HepG2 (cell line): ENCODE results near the gene EXOSC7. TPM values are rescaled to one million over a fixed set of nuclear protein-coding genes. Genes with fewer than 3 reads are reported as not detected.

Experiments
- ATAC-seq: fragments of 200-7000 bp; cut with Tn5 transposase; 3 replicates; pipeline ENCODE4 v1.9.1; 2020; ENCODE audit warnings: mild to moderate bottlenecking, moderate library complexity
- BruUV-seq: library from RNA; stranded (reverse); fragments of 400-500 nt; replicated peaks from 2 replicates; lab custom pipeline; 2021; lab: Mats Ljungman, UMichigan
- CTCF ChIA-PET: fragments of 300-600 bp; formaldehyde crosslinking; extraction: SDS; loops from one replicate; lab custom pipeline; 2021; ENCODE audit warnings: low total read pairs, inconsistent platforms, low intra/inter-chr PET ratio; lab: Yijun Ruan, JAX
- POLR2A ChIA-PET: fragments of 350-600 bp; sonication (Branson Sonifier 250); formaldehyde crosslinking; loops from one replicate; lab custom pipeline; 2020; ENCODE audit warnings: antibody characterized with exemption, inconsistent platforms; lab: Yijun Ruan, JAX
- DNase-seq: peaks from one replicate; pipeline ENCODE4 v3.0.0-alpha.2; 2015; ENCODE audit warnings: low spot score
- FAIRE-seq: peaks from 3 replicates; lab custom pipeline; 2011; peaks lifted over from hg19 to GRCh38; lab: Jason Lieb, UNC
- H2AFZ ChIP-seq: one replicate; pipeline ENCODE4 v1.6.1; 2011; ENCODE audit warnings: low read length, inconsistent platforms
- H3K27ac ChIP-seq: fragments of 300-600 bp; 3 replicates; pipeline ENCODE4 v1.8.0; 2011; ENCODE audit warnings: mixed run types, mild to moderate bottlenecking, mixed read lengths, low read length, inconsistent platforms; ENCODE audit not compliant: insufficient read depth; ENCODE audit errors: extremely low read length
- H3K27me3 ChIP-seq, 2 experiments: fragments of 200-600 bp in 1 of 2; 2 replicates in 1 of 2; 3 replicates in 1 of 2; pipeline versions ENCODE4 v1.6.0 to v1.8.0; 2011; ENCODE audit warnings: low read length in 2 of 2, mild to moderate bottlenecking in 2 of 2, moderate library complexity in 2 of 2, inconsistent platforms in 1 of 2; ENCODE audit not compliant: insufficient read depth in 2 of 2, control insufficient read depth in 1 of 2
- H3K36me3 ChIP-seq, 2 experiments: fragments of 200-600 bp in 1 of 2; replicated peaks in 1 of 2; 2 replicates in 1 of 2; 3 replicates in 1 of 2; pipeline versions ENCODE4 v1.5.1 to v1.8.0; 2011; ENCODE audit warnings: low read length in 2 of 2, inconsistent platforms in 1 of 2; ENCODE audit not compliant: insufficient read depth in 2 of 2, control insufficient read depth in 1 of 2
- H3K4me1 ChIP-seq: 2 replicates; pipeline ENCODE4 v1.5.1; 2012; ENCODE audit warnings: low read length, inconsistent platforms; ENCODE audit not compliant: insufficient read depth
- H3K4me2 ChIP-seq: 2 replicates; pipeline ENCODE4 v1.6.0; 2011; ENCODE audit warnings: low read depth, low read length, inconsistent platforms
- H3K4me3 ChIP-seq, 3 experiments: fragments of 200-600 bp in 1 of 3; sonication (generic), shearing (Covaris generic) in 1 of 3; replicated peaks in 1 of 3; 2 replicates each; pipeline ENCODE4 v1.5.1; 2011 to 2016; ENCODE audit warnings: low read length in 3 of 3, inconsistent platforms in 2 of 3, low read depth in 2 of 3, mild to moderate bottlenecking in 2 of 3, control low read depth in 1 of 3, mixed read lengths in 1 of 3; ENCODE audit not compliant: insufficient read depth in 1 of 3
- H3K79me2 ChIP-seq: one replicate; pipeline ENCODE4 v1.6.1; 2011; ENCODE audit warnings: low read length, inconsistent platforms; ENCODE audit not compliant: insufficient read depth
- H3K9ac ChIP-seq: 2 replicates; pipeline ENCODE4 v1.6.0; 2011; ENCODE audit warnings: mild to moderate bottlenecking, low read depth, low read length, inconsistent platforms; ENCODE audit not compliant: insufficient read depth
- H3K9me3 ChIP-seq: 2 replicates; pipeline ENCODE4 v1.5.1; 2012; ENCODE audit warnings: mild to moderate bottlenecking, low read length
- H4K20me1 ChIP-seq: 2 replicates; pipeline ENCODE4 v1.6.0; 2011; ENCODE audit warnings: inconsistent platforms, mild to moderate bottlenecking, low read length, moderate library complexity; ENCODE audit not compliant: insufficient read depth
- HNRNPLL ChIP-seq: fragments of 200-400 bp; formaldehyde crosslinking; IDR thresholded peaks from 2 replicates; pipeline ENCODE4 v1.6.1; 2017; ENCODE audit warnings: mild to moderate bottlenecking, low read depth, low read length; ENCODE audit not compliant: poor library complexity, severe bottlenecking
- KDM3A ChIP-seq: IDR thresholded peaks from 2 replicates; pipeline ENCODE4 v1.6.1; 2018; ENCODE audit warnings: low read depth, missing compliant biosample characterization
- PHF5A ChIP-seq: IDR thresholded peaks from one replicate; pipeline ENCODE4 v1.6.1; 2018; ENCODE audit warnings: low read depth, missing genetic modification reagents; ENCODE audit not compliant: unreplicated experiment
- TBP ChIP-seq: sonication (generic); formaldehyde crosslinking; IDR thresholded peaks from 2 replicates; pipeline ENCODE4 v1.5.0; 2020; ENCODE audit warnings: missing genetic modification reagents
- ZBTB7B ChIP-seq: sonication (generic); formaldehyde crosslinking; IDR thresholded peaks from 2 replicates; pipeline ENCODE4 v1.4.0; 2020; ENCODE audit warnings: missing genetic modification reagents
- ZNF180 ChIP-seq: sonication (generic); formaldehyde crosslinking; IDR thresholded peaks from 2 replicates; pipeline ENCODE4 v1.4.0; 2020; ENCODE audit warnings: low read depth, missing genetic modification reagents, borderline replicate concordance
- ZNF44 ChIP-seq: sonication (generic); formaldehyde crosslinking; IDR thresholded peaks from 2 replicates; pipeline ENCODE4 v1.5.1; 2020; ENCODE audit warnings: mild to moderate bottlenecking, missing genetic modification reagents
- ZNF546 ChIP-seq: sonication (generic); formaldehyde crosslinking; conservative IDR thresholded peaks from 2 replicates; pipeline ENCODE4 v1.8.1; 2023; ENCODE audit warnings: mild to moderate bottlenecking, missing genetic modification reagents
- WGBS: methylation state at CpG from one replicate; pipeline ENCODE4 v1.1.6; 2017; ENCODE audit warnings: low lambda C conversion rate; 5-methylcytosine and 5-hydroxymethylcytosine counted together
- in situ Hi-C: cut with HindIII; loops from 2 replicates; pipeline ENCODE4 v1.10.0; 2017; ENCODE audit warnings: low pct_unique_long_range_greater_than_20kb; ENCODE audit not compliant: extremely low pct_ligation_motif_present
- intact Hi-C: fragments of 100-400 bp; cut with micrococcal nuclease; formaldehyde crosslinking; loops from one replicate; pipeline ENCODE4 v1.10.0; 2022; ENCODE audit not compliant: unreplicated experiment
- polyA plus RNA-seq, 8 experiments: library from polyadenylated mRNA; depleted of rRNA in 3 of 8; stranded (reverse) in 7 of 8; unstranded in 1 of 8; fragments of >200 nt; fragmentation: Illumina TruSeq in 4 of 8; extraction: Trizol in 4 of 8; gene quantifications; 2 replicates each; pipeline versions ENCODE4 v1.2.1 to v1.2.3, GENCODE V29; 2011 to 2016; ENCODE audit warnings: low read depth in 4 of 8, missing spikeins in 1 of 8, mixed read lengths in 1 of 8; ENCODE audit not compliant: insufficient read depth in 1 of 8
- total RNA-seq, 5 experiments: library from RNA; depleted of rRNA; stranded (reverse); fragments of >200 nt; fragmentation: Illumina TruSeq; extraction: Trizol; gene quantifications; 2 replicates each; pipeline ENCODE4 v1.2.3, GENCODE V29; 2016; ENCODE audit warnings: low read depth in 1 of 5
- TF ChIP-seq, protein P1 (sequence below), 2 experiments: sonication (generic) in 1 of 2; formaldehyde crosslinking in 1 of 2; IDR thresholded peaks; 2 replicates each; pipeline versions ENCODE4 v1.5.1 to v1.6.1; 2011 to 2020; ENCODE audit warnings: borderline replicate concordance in 1 of 2, low read depth in 1 of 2, low read length in 1 of 2, mild to moderate bottlenecking in 1 of 2, missing genetic modification reagents in 1 of 2, moderate library complexity in 1 of 2
- TF ChIP-seq, protein P2 (sequence below), 2 experiments: sonication (generic) in 1 of 2; formaldehyde crosslinking in 1 of 2; IDR thresholded peaks; 2 replicates each; pipeline versions ENCODE4 v1.4.0 to v1.6.1; 2016 to 2020; ENCODE audit warnings: borderline replicate concordance in 1 of 2, low read depth in 1 of 2, mild to moderate bottlenecking in 1 of 2, missing genetic modification reagents in 1 of 2
- TF ChIP-seq, protein P3 (sequence below): sonication (generic); formaldehyde crosslinking; conservative IDR thresholded peaks from 2 replicates; pipeline ENCODE4 v1.8.0; 2022; ENCODE audit warnings: low read depth, missing genetic modification reagents

EXOSC7 gene
- total and polyA plus RNA-seq, 2 of the 13 experiments (the other 11 are each of a cell fraction or from before 2014, with no cell fraction given), result 68.3 to 74.7 TPM

DNA sequence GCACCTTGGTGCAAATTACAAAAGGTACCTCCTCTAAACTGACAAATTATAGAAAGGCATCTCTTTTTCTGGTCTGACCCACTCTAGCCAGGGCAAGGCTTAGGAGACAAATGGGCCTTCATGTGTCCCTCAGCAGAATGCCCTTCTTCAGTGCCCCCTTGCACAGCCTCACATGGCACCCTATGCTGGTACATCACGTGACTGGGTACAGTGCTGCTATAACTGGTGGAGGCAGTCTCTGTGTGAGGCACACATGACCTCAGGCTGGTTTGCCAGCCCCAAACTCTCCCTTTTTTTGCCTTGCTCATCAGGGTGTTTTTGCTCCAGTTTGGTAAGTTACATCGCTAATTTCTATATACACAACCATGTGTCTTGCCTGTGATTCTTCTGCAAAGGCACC is 53.2 kb downstream of the EXOSC7 start (continued):
- TF ChIP-seq, protein P1, sequence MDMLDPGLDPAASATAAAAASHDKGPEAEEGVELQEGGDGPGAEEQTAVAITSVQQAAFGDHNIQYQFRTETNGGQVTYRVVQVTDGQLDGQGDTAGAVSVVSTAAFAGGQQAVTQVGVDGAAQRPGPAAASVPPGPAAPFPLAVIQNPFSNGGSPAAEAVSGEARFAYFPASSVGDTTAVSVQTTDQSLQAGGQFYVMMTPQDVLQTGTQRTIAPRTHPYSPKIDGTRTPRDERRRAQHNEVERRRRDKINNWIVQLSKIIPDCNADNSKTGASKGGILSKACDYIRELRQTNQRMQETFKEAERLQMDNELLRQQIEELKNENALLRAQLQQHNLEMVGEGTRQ (IDR thresholded peaks at IDR 0.05; ENCODE audit: low read depth, low read length), result peak; percentile 54; the same call in 1 of the 2 replicates
- TF ChIP-seq, protein P1 (CRISPR knock-in tag; IDR thresholded peaks at IDR 0.05; ENCODE audit: borderline replicate concordance), result no peak
- TF ChIP-seq ZNF546 (CRISPR knock-in tag) (no peak), PHF5A (no peak)

DNA sequence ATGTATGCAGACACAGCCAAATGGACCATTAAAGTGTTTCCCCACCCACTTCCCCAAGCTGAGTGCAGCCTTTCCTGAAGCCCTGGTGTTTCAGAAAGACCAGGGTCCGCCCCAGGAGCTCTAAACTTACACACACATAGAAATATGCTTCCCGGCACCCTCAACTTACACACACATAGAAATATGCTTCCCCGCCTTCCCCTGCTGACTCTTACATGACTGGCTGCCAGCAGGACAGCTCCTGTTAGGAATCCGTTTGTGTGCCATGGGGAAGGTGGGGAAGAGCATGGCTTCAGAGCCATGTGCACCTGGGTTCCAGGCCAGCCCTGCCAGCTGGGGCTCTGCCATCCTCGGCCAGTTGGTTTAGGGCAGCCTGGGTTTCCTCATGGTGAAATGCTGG is 53.6 kb downstream of the EXOSC7 start:
- Histone ChIP-seq H3K27me3 (peaks cover 0 to 16% of the 10 kb centered on the region in 2 experiments; a peak in 1 of 5 replicates), H3K4me1 (no peaks in the 10 kb centered on the region), H3K9ac (no peak overlapping the region), H3K27ac (no peak overlapping the region), H3K36me3 (no peaks in the 10 kb centered on the region), H2AFZ (no peak overlapping the region), H3K9me3 (no peaks in the 10 kb centered on the region), H4K20me1 (no peaks in the 10 kb centered on the region), H3K4me2 (no peak overlapping the region), H3K4me3 (no peak overlapping the region), H3K79me2 (no peaks in the 10 kb centered on the region)
- in situ Hi-C loops, result loop anchor here (25.0 kb wide), 1 partner anchor 458 kb away; no protein-coding TSS in a partner anchor
- TF ChIP-seq TBP (no peak), KDM3A (CRISPR knock-in tag) (no peak), ZBTB7B (no peak), ZNF180 (CRISPR knock-in tag) (no peak), ZNF44 (no peak), HNRNPLL (no peak)
- TF ChIP-seq, protein P2, sequence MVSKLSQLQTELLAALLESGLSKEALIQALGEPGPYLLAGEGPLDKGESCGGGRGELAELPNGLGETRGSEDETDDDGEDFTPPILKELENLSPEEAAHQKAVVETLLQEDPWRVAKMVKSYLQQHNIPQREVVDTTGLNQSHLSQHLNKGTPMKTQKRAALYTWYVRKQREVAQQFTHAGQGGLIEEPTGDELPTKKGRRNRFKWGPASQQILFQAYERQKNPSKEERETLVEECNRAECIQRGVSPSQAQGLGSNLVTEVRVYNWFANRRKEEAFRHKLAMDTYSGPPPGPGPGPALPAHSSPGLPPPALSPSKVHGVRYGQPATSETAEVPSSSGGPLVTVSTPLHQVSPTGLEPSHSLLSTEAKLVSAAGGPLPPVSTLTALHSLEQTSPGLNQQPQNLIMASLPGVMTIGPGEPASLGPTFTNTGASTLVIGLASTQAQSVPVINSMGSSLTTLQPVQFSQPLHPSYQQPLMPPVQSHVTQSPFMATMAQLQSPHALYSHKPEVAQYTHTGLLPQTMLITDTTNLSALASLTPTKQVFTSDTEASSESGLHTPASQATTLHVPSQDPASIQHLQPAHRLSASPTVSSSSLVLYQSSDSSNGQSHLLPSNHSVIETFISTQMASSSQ (IDR thresholded peaks at IDR 0.05; ENCODE audit: low read depth), result no peak
- TF ChIP-seq, protein P2 (CRISPR knock-in tag; IDR thresholded peaks at IDR 0.05; ENCODE audit: borderline replicate concordance), result no peak
- TF ChIP-seq, protein P3, sequence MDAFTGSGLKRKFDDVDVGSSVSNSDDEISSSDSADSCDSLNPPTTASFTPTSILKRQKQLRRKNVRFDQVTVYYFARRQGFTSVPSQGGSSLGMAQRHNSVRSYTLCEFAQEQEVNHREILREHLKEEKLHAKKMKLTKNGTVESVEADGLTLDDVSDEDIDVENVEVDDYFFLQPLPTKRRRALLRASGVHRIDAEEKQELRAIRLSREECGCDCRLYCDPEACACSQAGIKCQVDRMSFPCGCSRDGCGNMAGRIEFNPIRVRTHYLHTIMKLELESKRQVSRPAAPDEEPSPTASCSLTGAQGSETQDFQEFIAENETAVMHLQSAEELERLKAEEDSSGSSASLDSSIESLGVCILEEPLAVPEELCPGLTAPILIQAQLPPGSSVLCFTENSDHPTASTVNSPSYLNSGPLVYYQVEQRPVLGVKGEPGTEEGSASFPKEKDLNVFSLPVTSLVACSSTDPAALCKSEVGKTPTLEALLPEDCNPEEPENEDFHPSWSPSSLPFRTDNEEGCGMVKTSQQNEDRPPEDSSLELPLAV, result no peak
- ChIA-PET CTCF (no interaction called here), POLR2A (no interaction called here)
- ATAC-seq (no peak), FAIRE-seq (no peak), DNase-seq (no peak)
- 11% methylated on average over 4 of the region's 5 CpGs for WGBS
- intact Hi-C loops, result no loop called here
- BruUV-seq, result no TSS peak
